AG04450 (cell line): ENCODE measurements around the gene CUEDC1. TPM values are rescaled to one million over a fixed set of nuclear protein-coding genes. Genes with fewer than 3 reads are reported as not detected.

Experiments used
- CTCF ChIA-PET: fragments of 300-600, 350-600 bp; formaldehyde crosslinking; extraction: SDS; loops from one replicate; lab custom pipeline; 2022; ENCODE audit warnings: antibody characterized with exemption, inconsistent platforms; lab: Charles Lee
- POLR2A ChIA-PET: fragments of 350-600 bp; formaldehyde crosslinking; extraction: SDS; loops from one replicate; lab custom pipeline; 2021; ENCODE audit warnings: antibody characterized with exemption, inconsistent platforms; lab: Yijun Ruan, JAX
- DNase-seq: peaks from one replicate; pipeline ENCODE4 v3.0.0-alpha.2; 2011; ENCODE audit warnings: low read depth, low spot score
- H3K27ac ChIP-seq: one replicate; pipeline ENCODE4 v1.5.1; 2012; ENCODE audit warnings: low read depth, low read length, control low read depth
- H3K27me3 ChIP-seq: one replicate; pipeline ENCODE4 v1.6.0; 2012; ENCODE audit warnings: low read length; ENCODE audit not compliant: control insufficient read depth, insufficient read depth
- H3K4me3 ChIP-seq: 2 replicates; pipeline ENCODE4 v1.5.1; 2011; ENCODE audit warnings: mild to moderate bottlenecking, low read depth, low read length, control low read depth
- H3K9me3 ChIP-seq: 2 replicates; pipeline ENCODE4 v1.5.1; 2012; ENCODE audit warnings: low read length; ENCODE audit not compliant: control insufficient read depth, insufficient read depth
- polyA plus RNA-seq: library from polyadenylated mRNA; depleted of rRNA; stranded (reverse); fragments of >200 nt; gene quantifications from 2 replicates; pipeline ENCODE4 v1.2.3, GENCODE V29; 2011
- TF ChIP-seq, protein P1 (sequence below): IDR thresholded peaks from 2 replicates; pipeline ENCODE4 v1.5.1; 2011; ENCODE audit warnings: low read depth, low read length, control low read depth, inconsistent platforms

CUEDC1 gene
- polyA plus RNA-seq, 1 experiment, result 21.6 TPM

DNA sequence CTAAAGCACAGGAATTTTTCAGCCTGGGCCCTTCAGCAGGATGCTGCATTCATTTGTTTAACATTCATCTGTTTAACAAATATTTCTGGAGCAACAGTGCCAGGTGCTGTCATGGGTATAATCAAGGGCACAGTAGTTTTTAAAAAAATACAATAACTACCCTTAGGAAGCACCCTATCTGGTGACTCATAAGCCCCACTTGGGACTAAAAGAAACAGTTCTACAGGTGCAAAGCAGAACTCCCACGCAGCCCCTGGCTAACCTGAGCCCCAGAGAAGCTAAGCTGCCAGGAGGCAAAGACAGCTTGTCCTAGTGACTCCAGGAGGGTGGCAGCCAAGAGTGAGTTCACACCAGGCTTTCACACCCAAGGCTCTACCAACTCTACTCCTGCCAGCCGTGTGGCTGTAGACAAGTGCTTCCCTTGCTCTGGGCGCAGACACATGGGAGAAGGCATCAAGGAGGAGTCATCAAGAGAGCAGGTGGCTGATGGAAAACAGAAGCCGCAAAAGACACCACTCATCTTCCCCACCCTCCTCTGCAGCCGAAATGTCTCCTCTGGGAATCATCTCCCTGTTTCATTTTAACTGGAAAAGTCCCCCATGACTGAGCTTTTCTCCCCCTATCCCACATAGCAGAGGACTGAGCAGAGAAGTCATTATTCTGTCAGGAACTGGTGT lies 14.4 kb downstream of the CUEDC1 start:
- CTCF ChIA-PET, result interaction anchor here (1.2 kb wide), 1 partner anchor 59 kb away, joined by 5 read pairs; no protein-coding TSS in a partner anchor
- POLR2A ChIA-PET, result interaction anchor here (0.6 kb wide), 1 partner anchor 65 kb away, joined by 6 read pairs; no protein-coding TSS in a partner anchor

DNA sequence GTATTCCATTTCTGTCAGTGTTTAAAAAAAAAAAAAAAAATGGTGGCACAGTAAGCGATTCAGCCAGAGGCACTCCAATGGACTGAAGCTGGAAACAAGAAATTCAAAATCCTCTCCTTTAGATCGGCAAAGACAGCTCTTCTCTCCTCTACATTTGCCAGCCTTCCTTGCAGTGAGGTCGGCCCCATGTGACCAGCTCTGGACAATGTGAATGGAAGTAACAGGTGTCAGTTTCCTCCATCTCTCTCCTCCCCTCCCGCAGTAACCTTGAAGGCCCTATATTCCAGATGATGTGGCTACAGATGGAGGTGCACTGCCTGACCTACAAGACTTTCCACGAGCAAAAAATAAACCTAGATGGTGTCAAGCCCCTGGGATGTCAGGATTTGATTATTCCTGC lies 15.0 kb downstream of the CUEDC1 start:
- Histone ChIP-seq H3K27ac (no peak overlapping the region), H3K27me3 (no peaks in the 10 kb centered on the region), H3K4me3 (no peak overlapping the region), H3K9me3 (no peaks in the 10 kb centered on the region)
- DNase-seq, result no peak
- TF ChIP-seq, protein P1, sequence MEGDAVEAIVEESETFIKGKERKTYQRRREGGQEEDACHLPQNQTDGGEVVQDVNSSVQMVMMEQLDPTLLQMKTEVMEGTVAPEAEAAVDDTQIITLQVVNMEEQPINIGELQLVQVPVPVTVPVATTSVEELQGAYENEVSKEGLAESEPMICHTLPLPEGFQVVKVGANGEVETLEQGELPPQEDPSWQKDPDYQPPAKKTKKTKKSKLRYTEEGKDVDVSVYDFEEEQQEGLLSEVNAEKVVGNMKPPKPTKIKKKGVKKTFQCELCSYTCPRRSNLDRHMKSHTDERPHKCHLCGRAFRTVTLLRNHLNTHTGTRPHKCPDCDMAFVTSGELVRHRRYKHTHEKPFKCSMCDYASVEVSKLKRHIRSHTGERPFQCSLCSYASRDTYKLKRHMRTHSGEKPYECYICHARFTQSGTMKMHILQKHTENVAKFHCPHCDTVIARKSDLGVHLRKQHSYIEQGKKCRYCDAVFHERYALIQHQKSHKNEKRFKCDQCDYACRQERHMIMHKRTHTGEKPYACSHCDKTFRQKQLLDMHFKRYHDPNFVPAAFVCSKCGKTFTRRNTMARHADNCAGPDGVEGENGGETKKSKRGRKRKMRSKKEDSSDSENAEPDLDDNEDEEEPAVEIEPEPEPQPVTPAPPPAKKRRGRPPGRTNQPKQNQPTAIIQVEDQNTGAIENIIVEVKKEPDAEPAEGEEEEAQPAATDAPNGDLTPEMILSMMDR, result no peak
- POLR2A ChIA-PET, result no interaction called here
- CTCF ChIA-PET, result interaction anchor here (0.6 to 1.2 kb wide), 4 partner anchors 8 to 307 kb away, joined by 3 to 8 read pairs (median 4); no protein-coding TSS in a partner anchor

More for the DNA sequence above, 14.4 kb downstream of the CUEDC1 start:
- Histone ChIP-seq H3K4me3 (no peak overlapping the region), H3K27ac (no peak overlapping the region), H3K27me3 (no peaks in the 10 kb centered on the region), H3K9me3 (no peaks in the 10 kb centered on the region)
- TF ChIP-seq, protein P1, result no peak
- no peak for DNase-seq

DNA sequence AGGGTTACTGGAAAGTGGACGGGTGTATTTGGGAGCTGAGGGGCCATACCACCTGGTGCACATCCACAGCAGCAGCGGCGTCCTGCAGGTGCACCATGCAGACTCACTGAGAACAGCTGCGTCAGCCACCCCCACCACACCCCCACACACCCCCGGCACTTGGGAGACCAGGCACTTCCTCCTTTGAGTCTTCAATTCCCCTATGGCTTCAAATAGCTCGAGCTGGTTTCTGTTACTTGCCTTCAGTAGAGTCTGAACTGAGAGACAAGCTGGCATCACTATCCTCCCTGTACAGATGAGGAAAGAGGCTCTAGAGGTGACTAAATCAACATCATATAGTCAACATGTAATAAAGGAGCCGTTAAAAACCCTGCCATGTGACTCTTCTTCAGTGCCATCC lies 15.4 kb downstream of the CUEDC1 start:
- POLR2A ChIA-PET, result no interaction called here
- no peak for DNase-seq

DNA sequence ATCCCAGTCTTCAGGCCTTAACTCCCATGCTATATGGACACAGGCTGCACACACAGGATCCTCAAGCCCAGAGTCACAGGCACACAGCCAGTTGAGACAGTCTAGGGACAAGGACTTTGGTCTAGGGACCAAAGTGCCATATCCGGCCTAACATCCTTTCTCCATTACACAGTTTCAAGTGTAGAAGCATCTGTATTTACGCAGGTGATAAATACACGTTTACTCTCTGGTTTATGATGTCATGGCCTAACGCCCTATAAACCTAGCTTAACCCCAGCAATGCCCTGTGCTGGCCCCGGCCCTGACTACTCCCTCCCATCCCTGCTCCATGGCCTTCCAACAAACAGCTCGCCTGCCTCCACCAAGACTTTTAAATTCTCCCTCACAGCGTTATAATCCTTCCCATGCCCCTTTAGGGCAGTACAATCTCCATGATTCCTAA lies 17.1 kb downstream of the CUEDC1 start:
- Histone ChIP-seq H3K27me3 (no peaks in the 10 kb centered on the region), H3K9me3 (no peaks in the 10 kb centered on the region), H3K27ac (no peak overlapping the region), H3K4me3 (no peak overlapping the region)
- TF ChIP-seq, protein P1, result no peak
- ChIA-PET POLR2A (no interaction called here), CTCF (interaction anchor here (1.1 to 1.3 kb wide), 4 partner anchors 10 to 84 kb away, joined by 3 to 5 read pairs (median 4); partner anchors contain the start of gene CUEDC1)
- DNase-seq, result no peak

More for the DNA sequence above, 15.4 kb downstream of the CUEDC1 start:
- Histone ChIP-seq H3K27me3 (no peaks in the 10 kb centered on the region), H3K27ac (no peak overlapping the region), H3K9me3 (no peaks in the 10 kb centered on the region), H3K4me3 (no peak overlapping the region)
- TF ChIP-seq, protein P1, result no peak
- CTCF ChIA-PET, result interaction anchor here (0.6 to 1.2 kb wide), 4 partner anchors 8 to 308 kb away, joined by 3 to 8 read pairs (median 4); no protein-coding TSS in a partner anchor

DNA sequence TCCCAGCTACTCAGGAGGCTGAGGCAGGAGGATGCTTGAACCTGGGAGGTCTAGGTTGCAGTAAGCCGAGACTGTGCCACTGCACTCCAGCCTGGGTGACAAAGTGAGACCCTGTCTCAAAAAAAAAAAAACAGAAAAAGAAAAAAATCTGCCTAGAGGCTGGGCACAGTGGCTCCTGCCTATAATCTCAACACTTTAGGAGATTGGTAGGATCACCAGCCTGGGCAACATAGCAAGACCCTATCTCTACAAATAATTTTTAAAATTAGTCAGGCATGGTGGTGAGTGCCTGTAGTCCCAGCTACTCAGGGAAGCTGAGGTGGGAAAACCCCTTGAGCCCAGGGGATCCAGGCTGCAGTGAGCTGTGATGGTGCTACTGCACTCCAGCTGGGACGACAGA lies 17.7 kb downstream of the CUEDC1 start:
- Histone ChIP-seq H3K27me3 (no peaks in the 10 kb centered on the region), H3K9me3 (no peaks in the 10 kb centered on the region), H3K4me3 (no peak overlapping the region), H3K27ac (no peak overlapping the region)
- TF ChIP-seq, protein P1, result no peak
- CTCF ChIA-PET, result no interaction called here
- DNase-seq, result no peak
- POLR2A ChIA-PET, result no interaction called here
